ENCODE data around the gene ZNF432. TPM values are rescaled to one million over a fixed set of nuclear protein-coding genes. Genes with fewer than 3 reads are reported as not detected.
"Not testable (repeated sequence)": the region's sequence is repeated elsewhere in the genome, so short reads cannot be mapped to it uniquely, and the experiment has no call there.

ZNF432 gene
- total RNA-seq, 4 donors from 2014 or later, result 2.1 to 9.5 (median 4.4) TPM

- in situ Hi-C loops (cut with MboI; ENCODE audit: low sequenced_read_pairs in 4 of 4), result no loop called here
- DNase-seq (no peak), ATAC-seq (no peak)
- peaks cover 15 to 66% (median 21%) of the 10 kb centered on the region in 3 donors for H3K9me3 ChIP-seq
- H3K36me3 ChIP-seq, result peaks cover 43 to 93% of the 10 kb centered on the region in 2 donors
- TF ChIP-seq, protein P1, sequence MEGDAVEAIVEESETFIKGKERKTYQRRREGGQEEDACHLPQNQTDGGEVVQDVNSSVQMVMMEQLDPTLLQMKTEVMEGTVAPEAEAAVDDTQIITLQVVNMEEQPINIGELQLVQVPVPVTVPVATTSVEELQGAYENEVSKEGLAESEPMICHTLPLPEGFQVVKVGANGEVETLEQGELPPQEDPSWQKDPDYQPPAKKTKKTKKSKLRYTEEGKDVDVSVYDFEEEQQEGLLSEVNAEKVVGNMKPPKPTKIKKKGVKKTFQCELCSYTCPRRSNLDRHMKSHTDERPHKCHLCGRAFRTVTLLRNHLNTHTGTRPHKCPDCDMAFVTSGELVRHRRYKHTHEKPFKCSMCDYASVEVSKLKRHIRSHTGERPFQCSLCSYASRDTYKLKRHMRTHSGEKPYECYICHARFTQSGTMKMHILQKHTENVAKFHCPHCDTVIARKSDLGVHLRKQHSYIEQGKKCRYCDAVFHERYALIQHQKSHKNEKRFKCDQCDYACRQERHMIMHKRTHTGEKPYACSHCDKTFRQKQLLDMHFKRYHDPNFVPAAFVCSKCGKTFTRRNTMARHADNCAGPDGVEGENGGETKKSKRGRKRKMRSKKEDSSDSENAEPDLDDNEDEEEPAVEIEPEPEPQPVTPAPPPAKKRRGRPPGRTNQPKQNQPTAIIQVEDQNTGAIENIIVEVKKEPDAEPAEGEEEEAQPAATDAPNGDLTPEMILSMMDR (IDR thresholded peaks at IDR 0.05 in 4 of 5, conservative IDR thresholded peaks at IDR 0.05 in 1 of 5), result no peak
- no peak for TF ChIP-seq POLR2A (IDR thresholded peaks at IDR 0.05)
- intact Hi-C loops (cut with DNase I; ENCODE audit: low total_unique reads), result no loop called here
- H3K4me3 ChIP-seq, result peak overlapping the region in 1 of 4 donors; percentile 5
- no peaks in the 10 kb centered on the region for H3K4me1 ChIP-seq
- no peaks in the 10 kb centered on the region for H3K27me3 ChIP-seq
- H3K27ac ChIP-seq, result no peak overlapping the region
Observed at GRCh38 chr19:52039169-52039568, 9.5 kb downstream of the ZNF432 start.

GRCh38 chr19:52034051-52034728 is 14.4 kb downstream of the ZNF432 start:
- DNase-seq (no peak), ATAC-seq (no peak)
- Histone ChIP-seq H3K36me3 (peaks cover 32 to 94% of the 10 kb centered on the region in 2 donors), H3K4me1 (no peaks in the 10 kb centered on the region), H3K4me3 (peak overlapping the region in 1 of 4 donors; percentile 45), H3K27ac (no peak overlapping the region), H3K27me3 (no peaks in the 10 kb centered on the region), H3K9me3 (peaks cover 15 to 93% (median 43%) of the 10 kb centered on the region in 3 donors)
- in situ Hi-C loops (cut with MboI; ENCODE audit: low sequenced_read_pairs in 4 of 4) (no loop called here), intact Hi-C loops (cut with DNase I; ENCODE audit: low total_unique reads) (no loop called here)
- TF ChIP-seq POLR2A (IDR thresholded peaks at IDR 0.05), result no peak
- TF ChIP-seq, protein P1 (IDR thresholded peaks at IDR 0.05 in 4 of 5, conservative IDR thresholded peaks at IDR 0.05 in 1 of 5), result no peak

GRCh38 chr19:52028780-52029123 is 19.9 kb downstream of the ZNF432 start:
- no peak for TF ChIP-seq POLR2A (IDR thresholded peaks at IDR 0.05)
- TF ChIP-seq, protein P1 (IDR thresholded peaks at IDR 0.05 in 4 of 5, conservative IDR thresholded peaks at IDR 0.05 in 1 of 5), result no peak
- intact Hi-C loops (cut with DNase I; ENCODE audit: low total_unique reads) (loop anchor here (1.0 to 10.0 kb wide), 6 partner anchors 20 to 324 kb away; partner anchors contain the start of genes ZNF350, ZNF613, ZNF615 and ZNF841), in situ Hi-C loops (cut with MboI; ENCODE audit: low sequenced_read_pairs in 4 of 4) (no loop called here)
- DNase-seq (no peak), ATAC-seq (peak; percentile 18 to 29)
- Histone ChIP-seq H3K4me3 (peak overlapping the region; percentile 77 to 87 (median 82)), H3K9me3 (peaks cover 0 to 72% (median 17%) of the 10 kb centered on the region in 3 donors), H3K4me1 (peaks cover 7 to 10% of the 10 kb centered on the region in 2 donors), H3K27ac (peak overlapping the region; percentile 90 to 95 (median 92)), H3K27me3 (no peaks in the 10 kb centered on the region), H3K36me3 (peaks cover 15 to 73% of the 10 kb centered on the region in 2 donors)

DNA sequence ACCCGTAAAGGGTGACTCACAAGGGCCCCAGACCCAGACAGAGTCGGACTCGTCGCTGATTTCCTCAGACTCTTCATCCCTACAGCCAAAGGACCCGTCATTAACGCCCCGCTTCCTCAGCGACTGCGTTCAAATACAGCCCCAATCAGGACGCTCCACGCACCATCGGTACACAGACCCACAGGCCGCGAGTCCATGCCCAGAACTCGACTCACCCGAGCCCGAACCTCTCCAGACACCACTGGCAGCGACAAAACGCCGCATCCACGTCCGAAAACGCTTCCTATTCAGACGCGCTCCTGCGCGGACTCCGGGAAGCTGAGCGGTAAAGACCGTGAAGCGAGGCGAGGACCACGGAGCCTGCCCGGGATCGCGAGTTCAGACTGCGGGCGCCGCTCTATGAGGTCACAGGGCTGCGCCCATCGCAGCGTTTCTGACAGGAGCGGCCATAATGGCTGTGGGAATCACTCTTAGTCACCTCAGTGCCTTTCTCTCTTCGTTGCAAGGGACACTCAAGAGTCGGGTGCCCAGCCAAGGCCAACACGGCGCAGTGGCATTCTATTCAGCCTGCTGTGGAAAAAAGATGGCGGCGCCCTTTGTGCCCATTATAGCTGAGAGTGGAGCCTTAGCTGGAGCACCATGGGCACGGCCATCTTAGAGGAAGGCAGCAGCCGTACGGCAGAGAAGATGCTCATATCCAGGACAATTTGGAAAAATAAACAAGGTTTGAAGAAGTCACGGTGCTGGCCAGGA is 20.4 kb downstream of the ZNF432 start, which contains the start of gene ZNF614:
ZNF614 (minus strand) TSS at position 353 of the 753 bp plus-strand sequence. CDS start 2,634 bp downstream, outside the sequence.
- DNase-seq (peak; percentile 68 to 80), ATAC-seq (peak; percentile 98)
- peaks cover 19 to 73% of the 10 kb centered on the region in 2 donors for H3K36me3 ChIP-seq
- peaks cover 0 to 72% (median 12%) of the 10 kb centered on the region in 3 donors for H3K9me3 ChIP-seq
- in situ Hi-C loops (cut with MboI; ENCODE audit: low sequenced_read_pairs in 4 of 4), result no loop called here
- H3K27me3 ChIP-seq, result no peaks in the 10 kb centered on the region
- H3K4me1 ChIP-seq, result peaks cover 7 to 10% of the 10 kb centered on the region in 2 donors
- H3K4me3 ChIP-seq, result peak within 1 kb of the TSS; percentile 77 to 87 (median 82)
- intact Hi-C loops (cut with DNase I; ENCODE audit: low total_unique reads), result loop anchor here (1.0 to 10.0 kb wide), 6 partner anchors 20 to 323 kb away; partner anchors contain the start of genes ZNF350, ZNF613, ZNF615 and ZNF841
- TF ChIP-seq POLR2A (IDR thresholded peaks at IDR 0.05), result peak; percentile 17 to 41
- TF ChIP-seq, protein P1 (IDR thresholded peaks at IDR 0.05 in 4 of 5, conservative IDR thresholded peaks at IDR 0.05 in 1 of 5), result no peak
- H3K27ac ChIP-seq, result peak within 1 kb of the TSS; percentile 90 to 95 (median 92)

DNA sequence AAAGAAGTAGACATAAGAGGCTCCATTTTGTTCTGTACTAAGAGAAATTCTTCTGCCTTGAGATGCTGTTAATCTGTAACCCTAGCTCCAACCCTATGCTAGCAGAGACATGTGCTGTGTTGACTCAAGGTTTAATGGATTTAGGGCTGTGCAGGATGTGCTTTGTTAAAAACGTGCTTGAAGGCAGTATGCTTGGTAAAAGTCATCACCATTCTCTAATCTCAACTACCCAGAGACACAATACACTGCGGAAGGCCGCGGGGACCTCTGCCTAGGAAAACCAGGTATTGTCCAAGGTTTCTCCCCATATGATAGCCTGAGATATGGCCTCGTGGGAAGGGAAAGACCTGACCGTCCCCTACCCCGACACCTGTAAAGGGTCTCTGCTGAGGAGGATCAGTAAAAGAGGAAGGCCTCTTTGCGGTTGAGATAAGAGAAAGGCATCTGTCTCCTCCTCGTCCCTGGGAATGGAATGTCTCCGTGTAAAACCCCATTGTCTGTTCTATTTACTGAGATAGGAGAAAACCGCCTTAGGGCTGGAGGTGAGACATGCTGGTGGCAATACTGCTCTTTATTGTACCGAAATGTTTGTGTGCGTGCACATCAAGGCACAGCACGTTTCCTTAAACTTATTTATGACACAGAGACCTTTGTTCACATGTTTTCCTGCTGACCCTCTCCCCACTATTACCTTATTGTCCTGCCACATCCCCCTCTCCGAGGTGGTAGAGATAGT is 22.2 kb downstream of the ZNF432 start:
- H3K4me1 ChIP-seq; H3K27ac ChIP-seq; H3K27me3 ChIP-seq; ATAC-seq; DNase-seq; in situ Hi-C loops (cut with MboI; ENCODE audit: low sequenced_read_pairs in 4 of 4): not testable (repeated sequence)
- Histone ChIP-seq H3K36me3 (peaks cover 30 to 75% of the 10 kb centered on the region in 2 donors), H3K4me3 (peak overlapping the region in 1 of 4 donors; percentile 87), H3K9me3 (peaks cover 0 to 56% (median 4%) of the 10 kb centered on the region in 3 donors)
- intact Hi-C loops (cut with DNase I; ENCODE audit: low total_unique reads), result loop anchor here (5.0 to 10.0 kb wide), 2 partner anchors 99 to 322 kb away; partner anchors contain the start of gene ZNF613

DNA sequence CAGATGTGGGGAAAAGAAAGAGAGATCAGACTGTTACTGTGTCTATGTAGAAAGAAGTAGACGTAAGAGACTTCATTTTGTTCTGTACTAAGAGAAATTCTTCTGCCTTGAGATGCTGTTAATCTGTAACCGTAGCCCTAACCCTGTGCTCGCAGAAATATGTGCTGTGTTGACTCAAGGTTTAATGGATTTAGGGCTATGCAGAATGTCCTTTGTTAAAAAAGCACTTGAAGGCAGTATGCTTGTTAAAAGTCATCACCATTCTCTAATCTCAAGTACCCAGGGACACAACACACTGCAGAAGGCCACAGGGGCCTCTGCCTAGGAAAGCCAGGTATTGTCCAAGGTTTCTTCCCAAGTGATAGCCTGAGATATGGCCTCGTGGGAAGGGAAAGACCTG is 24.2 kb downstream of the ZNF432 start:
- H3K4me1 ChIP-seq; in situ Hi-C loops (cut with MboI; ENCODE audit: low sequenced_read_pairs in 4 of 4); DNase-seq; ATAC-seq; H3K4me3 ChIP-seq; H3K27ac ChIP-seq; H3K27me3 ChIP-seq: not testable (repeated sequence)
- intact Hi-C loops (cut with DNase I; ENCODE audit: low total_unique reads), result loop anchor here (10.0 kb wide), 1 partner anchor 320 kb away; no protein-coding TSS in a partner anchor
- Histone ChIP-seq H3K36me3 (peaks cover 34 to 76% of the 10 kb centered on the region in 2 donors), H3K9me3 (peaks cover 0 to 47% (median 2%) of the 10 kb centered on the region in 3 donors)

Data from gastrocnemius medialis (tissue), 4 donors.